Testis (tissue), 2 donors: ENCODE results near the gene PIP4K2A.

ENCODE experiments used
- CTCF ChIP-seq, 3 experiments: fragments of 450-650 bp in 2 of 3; fragments of 200-600 bp in 1 of 3; sonication (generic) in 1 of 3; IDR thresholded peaks; one replicate each; pipeline ENCODE4 v1.5.1; 2016 to 2019; ENCODE audit warnings: antibody characterized with exemption in 3 of 3, mild to moderate bottlenecking in 2 of 3, moderate library complexity in 1 of 3
- POLR2A ChIP-seq: fragments of 450-650 bp; IDR thresholded peaks from one replicate; pipeline ENCODE4 v1.6.1; 2017; ENCODE audit warnings: antibody characterized with exemption, mild to moderate bottlenecking, moderate library complexity

- TF ChIP-seq CTCF (IDR thresholded peaks at IDR 0.05) (no peak), POLR2A (no peak)
These were observed 224.9 kb downstream of the PIP4K2A start for GRCh38 chr10:22489467-22489866.
